Upper lobe of right lung (tissue), 1 donor: ENCODE measurements around the gene ASNSD1. TPM values are rescaled to one million over a fixed set of nuclear protein-coding genes. Genes with fewer than 3 reads are reported as not detected.

ENCODE experiments used
- ATAC-seq: fragments of 200-7000 bp; cut with Tn5 transposase; one replicate; pipeline ENCODE4 v1.9.1; 2020; ENCODE audit warnings: mild to moderate bottlenecking, moderate library complexity
- DNase-seq: peaks from one replicate; pipeline ENCODE4 v3.0.0-alpha.2; 2020
- H3K27ac ChIP-seq: fragments of 200-600 bp; one replicate; pipeline ENCODE4 v1.8.0; 2022
- H3K27me3 ChIP-seq: fragments of 200-600 bp; one replicate; pipeline ENCODE4 v1.8.0; 2022; ENCODE audit warnings: mild to moderate bottlenecking
- H3K36me3 ChIP-seq: fragments of 200-600 bp; one replicate; pipeline ENCODE4 v1.8.0; 2022
- H3K4me1 ChIP-seq: fragments of 200-600 bp; one replicate; pipeline ENCODE4 v1.8.0; 2022
- H3K4me3 ChIP-seq: fragments of 200-600 bp; one replicate; pipeline ENCODE4 v1.8.0; 2022; ENCODE audit warnings: mild to moderate bottlenecking
- H3K9me3 ChIP-seq: fragments of 200-600 bp; one replicate; pipeline ENCODE4 v1.8.0; 2022
- intact Hi-C: fragments of 100-400 bp; cut with DNase I; formaldehyde crosslinking; loops from one replicate; pipeline ENCODE4 v1.11.0; 2022
- total RNA-seq: library from RNA; stranded (reverse); fragmentation: NEBNext Ultra II Directional; extraction: Animal tissue kit (Norgen Biotek cat#: 25700); gene quantifications from one replicate; pipeline ENCODE4 v1.2.1, GENCODE V29; 2021
- TF ChIP-seq, protein P1 (sequence below): fragments of 200-600 bp; IDR thresholded peaks from one replicate; pipeline ENCODE4 v1.8.0; 2022; ENCODE audit warnings: antibody characterized with exemption
- donor health status: DM: no; HTN: yes; CAD: no; lungs with severe emphysema.

Gene ASNSD1
- total RNA-seq, 1 donor from 2014 or later = 32.3 TPM

GRCh38 chr2:189673661-189674373 lies 12.6 kb downstream of the ASNSD1 start:
- H3K4me3 ChIP-seq = peak overlapping the region; percentile 71
- DNase-seq (no peak), ATAC-seq (no peak)
- TF ChIP-seq, protein P1, sequence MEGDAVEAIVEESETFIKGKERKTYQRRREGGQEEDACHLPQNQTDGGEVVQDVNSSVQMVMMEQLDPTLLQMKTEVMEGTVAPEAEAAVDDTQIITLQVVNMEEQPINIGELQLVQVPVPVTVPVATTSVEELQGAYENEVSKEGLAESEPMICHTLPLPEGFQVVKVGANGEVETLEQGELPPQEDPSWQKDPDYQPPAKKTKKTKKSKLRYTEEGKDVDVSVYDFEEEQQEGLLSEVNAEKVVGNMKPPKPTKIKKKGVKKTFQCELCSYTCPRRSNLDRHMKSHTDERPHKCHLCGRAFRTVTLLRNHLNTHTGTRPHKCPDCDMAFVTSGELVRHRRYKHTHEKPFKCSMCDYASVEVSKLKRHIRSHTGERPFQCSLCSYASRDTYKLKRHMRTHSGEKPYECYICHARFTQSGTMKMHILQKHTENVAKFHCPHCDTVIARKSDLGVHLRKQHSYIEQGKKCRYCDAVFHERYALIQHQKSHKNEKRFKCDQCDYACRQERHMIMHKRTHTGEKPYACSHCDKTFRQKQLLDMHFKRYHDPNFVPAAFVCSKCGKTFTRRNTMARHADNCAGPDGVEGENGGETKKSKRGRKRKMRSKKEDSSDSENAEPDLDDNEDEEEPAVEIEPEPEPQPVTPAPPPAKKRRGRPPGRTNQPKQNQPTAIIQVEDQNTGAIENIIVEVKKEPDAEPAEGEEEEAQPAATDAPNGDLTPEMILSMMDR = no peak
- H3K36me3 ChIP-seq = peaks cover 37% of the 10 kb centered on the region
- H3K9me3 ChIP-seq = no peaks in the 10 kb centered on the region
- H3K27ac ChIP-seq = peak overlapping the region; percentile 98
- peaks cover 13% of the 10 kb centered on the region for H3K4me1 ChIP-seq
- no peaks in the 10 kb centered on the region for H3K27me3 ChIP-seq
- intact Hi-C loops = no loop called here

- H3K36me3 ChIP-seq = peaks cover 30% of the 10 kb centered on the region
- H3K4me1 ChIP-seq = peaks cover 14% of the 10 kb centered on the region
- H3K9me3 ChIP-seq = no peaks in the 10 kb centered on the region
- intact Hi-C loops = no loop called here
- H3K4me3 ChIP-seq = peak within 1 kb of the TSS; percentile 71
- no peaks in the 10 kb centered on the region for H3K27me3 ChIP-seq
- ATAC-seq = peak; percentile 100
- H3K27ac ChIP-seq = peak within 1 kb of the TSS; percentile 98
- DNase-seq = peak; percentile 97
- TF ChIP-seq, protein P1 = peak; percentile 91
These were observed 13.3 kb downstream of the ASNSD1 start, which contains the start of gene ANKAR for GRCh38 chr2:189674374-189675112. Gene ANKAR (plus strand): TSS chr2:189674670. CDS start chr2:189676491, 1,821 bp downstream.

DNA sequence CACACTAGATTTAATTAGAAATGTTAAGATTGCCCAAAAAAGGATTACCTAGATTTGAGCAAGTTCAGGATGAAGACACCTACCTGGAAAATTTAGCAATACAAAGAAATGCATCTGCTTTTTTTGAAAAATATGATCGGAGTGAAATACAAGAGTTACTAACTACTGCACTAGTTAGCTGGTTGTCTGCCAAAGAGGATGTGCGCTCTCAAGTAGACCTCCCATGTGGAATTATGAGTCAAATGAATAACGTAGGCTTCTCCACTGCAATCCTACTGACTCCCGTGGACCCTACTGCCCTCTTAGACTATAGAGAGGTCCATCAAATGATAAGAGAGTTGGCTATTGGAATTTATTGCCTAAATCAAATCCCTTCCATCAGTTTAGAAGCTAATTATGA lies 15.2 kb downstream of the ASNSD1 start:
- Histone ChIP-seq H3K4me3 (no peak overlapping the region), H3K36me3 (peaks cover 10% of the 10 kb centered on the region), H3K9me3 (no peaks in the 10 kb centered on the region), H3K27me3 (no peaks in the 10 kb centered on the region), H3K4me1 (peaks cover 18% of the 10 kb centered on the region), H3K27ac (no peak overlapping the region)
- DNase-seq (no peak), ATAC-seq (no peak)
- TF ChIP-seq, protein P1 = no peak
- intact Hi-C loops = no loop called here

DNA sequence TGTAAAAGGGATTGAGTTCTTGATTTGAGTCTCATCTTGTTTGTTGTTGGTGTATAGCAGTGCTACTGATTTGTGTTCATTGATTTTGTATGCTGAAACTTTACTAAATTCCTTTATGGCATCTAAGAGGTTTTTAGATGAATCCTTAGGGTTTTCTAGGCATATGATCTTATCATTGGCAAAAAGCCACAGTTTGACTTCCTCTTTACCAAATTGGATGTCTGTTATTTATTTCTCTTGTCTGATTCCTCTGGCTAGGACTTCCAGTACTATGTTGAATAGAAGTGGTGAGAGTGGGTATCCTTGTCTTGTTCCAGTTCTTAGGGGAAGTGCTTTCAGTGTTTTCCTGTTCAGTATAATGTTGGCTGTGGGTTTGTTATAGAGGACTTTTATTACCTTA lies 18.0 kb downstream of the ASNSD1 start:
- H3K4me1 ChIP-seq = peaks cover 11% of the 10 kb centered on the region
- no peaks in the 10 kb centered on the region for H3K36me3 ChIP-seq
- no peaks in the 10 kb centered on the region for H3K27me3 ChIP-seq
- no peak for ATAC-seq
- TF ChIP-seq, protein P1 = no peak
- no peaks in the 10 kb centered on the region for H3K9me3 ChIP-seq
- intact Hi-C loops = no loop called here
- H3K27ac ChIP-seq = no peak overlapping the region
- no peak for DNase-seq
- H3K4me3 ChIP-seq = no peak overlapping the region

GRCh38 chr2:189681203-189681602 lies 19.9 kb downstream of the ASNSD1 start:
- TF ChIP-seq, protein P1 = no peak
- Histone ChIP-seq H3K4me1 (peaks cover 5% of the 10 kb centered on the region), H3K27me3 (no peaks in the 10 kb centered on the region), H3K36me3 (no peaks in the 10 kb centered on the region), H3K9me3 (no peaks in the 10 kb centered on the region), H3K4me3 (no peak overlapping the region), H3K27ac (no peak overlapping the region)
- no peak for ATAC-seq
- intact Hi-C loops = no loop called here
- DNase-seq = no peak
